Testis (tissue), 2 donors: ENCODE measurements around the gene LBX2.

ENCODE experiments used
- POLR2A ChIP-seq: fragments of 450-650 bp; IDR thresholded peaks from one replicate; pipeline ENCODE4 v1.6.1; 2017; ENCODE audit warnings: antibody characterized with exemption, mild to moderate bottlenecking, moderate library complexity
- TF ChIP-seq, protein P1 (sequence below), 3 experiments: fragments of 450-650 bp in 2 of 3; fragments of 200-600 bp in 1 of 3; sonication (generic) in 1 of 3; IDR thresholded peaks; one replicate each; pipeline ENCODE4 v1.5.1; 2016 to 2019; ENCODE audit warnings: antibody characterized with exemption in 3 of 3, mild to moderate bottlenecking in 2 of 3, moderate library complexity in 1 of 3

DNA sequence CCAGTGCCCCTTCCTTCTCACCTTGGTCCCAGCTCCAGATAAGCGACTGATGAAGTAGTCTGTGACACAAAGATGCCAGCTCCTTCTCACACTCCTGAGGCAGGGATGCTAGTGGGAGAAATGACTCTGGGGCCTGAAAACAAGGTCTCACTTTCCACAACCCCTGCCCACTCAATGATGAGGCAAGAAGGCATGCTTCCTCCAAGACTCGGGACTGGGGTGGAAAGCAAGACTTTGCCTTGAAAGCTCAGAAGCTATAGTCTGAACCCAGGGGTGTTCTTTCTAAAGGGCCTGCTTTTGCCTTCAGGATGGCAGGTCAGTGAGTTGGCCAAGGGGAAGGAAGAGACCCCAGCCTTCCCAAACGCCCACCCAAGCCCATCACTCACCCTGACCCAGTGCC lies 18.0 kb downstream of the LBX2 start:
- TF ChIP-seq, protein P1, sequence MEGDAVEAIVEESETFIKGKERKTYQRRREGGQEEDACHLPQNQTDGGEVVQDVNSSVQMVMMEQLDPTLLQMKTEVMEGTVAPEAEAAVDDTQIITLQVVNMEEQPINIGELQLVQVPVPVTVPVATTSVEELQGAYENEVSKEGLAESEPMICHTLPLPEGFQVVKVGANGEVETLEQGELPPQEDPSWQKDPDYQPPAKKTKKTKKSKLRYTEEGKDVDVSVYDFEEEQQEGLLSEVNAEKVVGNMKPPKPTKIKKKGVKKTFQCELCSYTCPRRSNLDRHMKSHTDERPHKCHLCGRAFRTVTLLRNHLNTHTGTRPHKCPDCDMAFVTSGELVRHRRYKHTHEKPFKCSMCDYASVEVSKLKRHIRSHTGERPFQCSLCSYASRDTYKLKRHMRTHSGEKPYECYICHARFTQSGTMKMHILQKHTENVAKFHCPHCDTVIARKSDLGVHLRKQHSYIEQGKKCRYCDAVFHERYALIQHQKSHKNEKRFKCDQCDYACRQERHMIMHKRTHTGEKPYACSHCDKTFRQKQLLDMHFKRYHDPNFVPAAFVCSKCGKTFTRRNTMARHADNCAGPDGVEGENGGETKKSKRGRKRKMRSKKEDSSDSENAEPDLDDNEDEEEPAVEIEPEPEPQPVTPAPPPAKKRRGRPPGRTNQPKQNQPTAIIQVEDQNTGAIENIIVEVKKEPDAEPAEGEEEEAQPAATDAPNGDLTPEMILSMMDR (IDR thresholded peaks at IDR 0.05) = no peak
- no peak for TF ChIP-seq POLR2A
